Activated T-cell treated with anti-CD3 and anti-CD28 coated beads for 1 hour (primary cell): Measurements from ENCODE around the gene AHSG.

Experiments used
- DNase-seq: peaks from one replicate; pipeline ENCODE4 v3.0.0-alpha.2; 2020; ENCODE audit warnings: low read depth

Gene AHSG

GRCh38 chr3:186642014-186642413, 29.2 kb downstream of the AHSG start:
- DNase-seq: no peak

GRCh38 chr3:186643493-186643892, 30.6 kb downstream of the AHSG start:
- no peak for DNase-seq

- DNase-seq: no peak
These were observed 31.8 kb downstream of the AHSG start for GRCh38 chr3:186644683-186645082.

GRCh38 chr3:186646106-186646505, 33.2 kb downstream of the AHSG start:
- DNase-seq: no peak

- DNase-seq: no peak
These were observed 34.0 kb downstream of the AHSG start for GRCh38 chr3:186646841-186647240.

- no peak for DNase-seq
These were observed 36.0 kb downstream of the AHSG start for GRCh38 chr3:186648851-186649250.

GRCh38 chr3:186651678-186652215, 38.9 kb downstream of the AHSG start:
- no peak for DNase-seq

- no peak for DNase-seq
These were observed 40.3 kb downstream of the AHSG start for GRCh38 chr3:186653080-186653707.

GRCh38 chr3:186653984-186654383, 41.1 kb downstream of the AHSG start:
- no peak for DNase-seq

- DNase-seq: no peak
These were observed 50.7 kb downstream of the AHSG start for GRCh38 chr3:186663361-186664118.

- no peak for DNase-seq
These were observed 51.2 kb downstream of the AHSG start for GRCh38 chr3:186664119-186664495.

- DNase-seq: no peak
These were observed 51.6 kb downstream of the AHSG start for GRCh38 chr3:186664506-186664905.

GRCh38 chr3:186665625-186666188, 52.8 kb downstream of the AHSG start, which contains the start of gene HRG:
Gene HRG, plus strand, starts transcription at chr3:186666014. Its CDS starts 18 bp downstream, at chr3:186666032.
- no peak for DNase-seq

GRCh38 chr3:186668426-186668825, 55.6 kb downstream of the AHSG start:
- no peak for DNase-seq

GRCh38 chr3:186669378-186670084, 56.7 kb downstream of the AHSG start:
- no peak for DNase-seq

GRCh38 chr3:186670155-186670554, 57.3 kb downstream of the AHSG start:
- no peak for DNase-seq
